ENCODE measurements around the gene MBLAC1. TPM values are rescaled to one million over a fixed set of nuclear protein-coding genes. Genes with fewer than 3 reads are reported as not detected.

The MBLAC1 gene
- total RNA-seq, 1 experiment from 2014 or later: 5.2 TPM

DNA sequence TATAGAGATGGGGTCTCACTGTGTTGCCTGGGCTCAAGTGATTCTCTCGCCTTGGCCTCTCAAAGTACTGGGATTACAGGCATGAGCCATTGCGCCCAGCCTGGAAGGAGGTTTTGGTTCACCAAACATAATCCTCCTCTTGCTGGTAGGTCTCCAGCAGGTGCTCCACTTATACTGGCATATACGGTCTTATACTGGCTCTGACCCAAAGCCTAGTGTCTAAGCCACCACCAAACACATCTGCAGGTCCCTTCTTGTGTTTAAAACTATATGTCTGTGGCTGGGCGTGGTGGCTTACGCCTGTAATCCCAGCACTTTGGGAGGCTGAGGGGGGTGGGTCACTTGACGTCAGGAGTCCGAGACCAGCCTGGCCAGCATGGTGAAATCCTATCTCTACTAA, 5.4 kb downstream of the MBLAC1 start (continued):
- no peak for TF ChIP-seq SIN3A (IDR thresholded peaks at IDR 0.05; ENCODE audit: borderline replicate concordance, insufficient read depth, low read depth, low read length)

DNA sequence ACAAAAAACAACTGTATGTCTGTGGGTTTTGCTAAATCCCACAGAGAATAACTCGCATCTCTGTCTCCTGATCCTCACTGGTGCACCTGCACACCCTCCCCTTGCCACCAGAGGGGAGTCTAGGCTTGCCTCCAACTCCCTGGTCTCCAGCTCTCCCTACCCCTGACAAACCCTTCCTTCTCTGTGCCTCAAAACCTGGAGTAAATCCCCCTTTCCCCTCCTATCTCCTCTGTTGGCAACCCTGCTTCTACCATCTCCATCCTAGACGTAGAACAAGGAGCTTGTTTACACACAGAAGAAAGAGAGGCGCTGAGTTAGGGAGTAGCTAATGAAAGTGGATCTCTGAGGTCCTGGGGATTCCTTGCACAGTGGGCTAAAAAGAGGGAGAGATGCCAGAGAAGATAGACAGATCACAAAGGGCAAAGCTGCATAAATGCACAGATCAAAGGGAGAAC, 6.0 kb downstream of the MBLAC1 start:
- intact Hi-C loops (cut with micrococcal nuclease; ENCODE audit: unreplicated experiment): loop anchor here (5.0 kb wide), 1 partner anchor 85 kb away; the partner anchor contains the start of gene PVRIG
- H3K9me3 ChIP-seq (ENCODE audit: control insufficient read depth, insufficient read depth, low read depth, low read length): no peaks in the 10 kb centered on the region
- in situ Hi-C loops (cut with HindIII; ENCODE audit: low pct_unique_long_range_greater_than_20kb, low sequenced_read_pairs): no loop called here
- ATAC-seq (peak; percentile 88), DNase-seq (ENCODE audit: low read depth, low spot score) (peak; percentile 74)
- H3K27me3 ChIP-seq (ENCODE audit: control insufficient read depth, insufficient read depth, low read length): no peaks in the 10 kb centered on the region
- H3K4me3 ChIP-seq (ENCODE audit: low read depth in 2 of 2, low read length in 2 of 2): no peak overlapping the region
- 0 out of 2 replicates have a peak, but pooled peaks cover 7% of the 10 kb centered on the region for H3K4me1 ChIP-seq (ENCODE audit: control insufficient read depth, insufficient read depth, low read length)
- TF ChIP-seq TCF7L2 (IDR thresholded peaks at IDR 0.05; ENCODE audit: low read depth, low read length) (no peak), SIN3A (IDR thresholded peaks at IDR 0.05; ENCODE audit: borderline replicate concordance, insufficient read depth, low read depth, low read length) (no peak), POLR2AphosphoS5 (IDR thresholded peaks at IDR 0.05; ENCODE audit: low read depth, low read length) (no peak)
- TF ChIP-seq, protein P1, sequence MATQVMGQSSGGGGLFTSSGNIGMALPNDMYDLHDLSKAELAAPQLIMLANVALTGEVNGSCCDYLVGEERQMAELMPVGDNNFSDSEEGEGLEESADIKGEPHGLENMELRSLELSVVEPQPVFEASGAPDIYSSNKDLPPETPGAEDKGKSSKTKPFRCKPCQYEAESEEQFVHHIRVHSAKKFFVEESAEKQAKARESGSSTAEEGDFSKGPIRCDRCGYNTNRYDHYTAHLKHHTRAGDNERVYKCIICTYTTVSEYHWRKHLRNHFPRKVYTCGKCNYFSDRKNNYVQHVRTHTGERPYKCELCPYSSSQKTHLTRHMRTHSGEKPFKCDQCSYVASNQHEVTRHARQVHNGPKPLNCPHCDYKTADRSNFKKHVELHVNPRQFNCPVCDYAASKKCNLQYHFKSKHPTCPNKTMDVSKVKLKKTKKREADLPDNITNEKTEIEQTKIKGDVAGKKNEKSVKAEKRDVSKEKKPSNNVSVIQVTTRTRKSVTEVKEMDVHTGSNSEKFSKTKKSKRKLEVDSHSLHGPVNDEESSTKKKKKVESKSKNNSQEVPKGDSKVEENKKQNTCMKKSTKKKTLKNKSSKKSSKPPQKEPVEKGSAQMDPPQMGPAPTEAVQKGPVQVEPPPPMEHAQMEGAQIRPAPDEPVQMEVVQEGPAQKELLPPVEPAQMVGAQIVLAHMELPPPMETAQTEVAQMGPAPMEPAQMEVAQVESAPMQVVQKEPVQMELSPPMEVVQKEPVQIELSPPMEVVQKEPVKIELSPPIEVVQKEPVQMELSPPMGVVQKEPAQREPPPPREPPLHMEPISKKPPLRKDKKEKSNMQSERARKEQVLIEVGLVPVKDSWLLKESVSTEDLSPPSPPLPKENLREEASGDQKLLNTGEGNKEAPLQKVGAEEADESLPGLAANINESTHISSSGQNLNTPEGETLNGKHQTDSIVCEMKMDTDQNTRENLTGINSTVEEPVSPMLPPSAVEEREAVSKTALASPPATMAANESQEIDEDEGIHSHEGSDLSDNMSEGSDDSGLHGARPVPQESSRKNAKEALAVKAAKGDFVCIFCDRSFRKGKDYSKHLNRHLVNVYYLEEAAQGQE (IDR thresholded peaks at IDR 0.05; ENCODE audit: insufficient read depth in 1 of 2, low read depth in 2 of 2, low read length in 1 of 2): no peak
- TF ChIP-seq, protein P2, sequence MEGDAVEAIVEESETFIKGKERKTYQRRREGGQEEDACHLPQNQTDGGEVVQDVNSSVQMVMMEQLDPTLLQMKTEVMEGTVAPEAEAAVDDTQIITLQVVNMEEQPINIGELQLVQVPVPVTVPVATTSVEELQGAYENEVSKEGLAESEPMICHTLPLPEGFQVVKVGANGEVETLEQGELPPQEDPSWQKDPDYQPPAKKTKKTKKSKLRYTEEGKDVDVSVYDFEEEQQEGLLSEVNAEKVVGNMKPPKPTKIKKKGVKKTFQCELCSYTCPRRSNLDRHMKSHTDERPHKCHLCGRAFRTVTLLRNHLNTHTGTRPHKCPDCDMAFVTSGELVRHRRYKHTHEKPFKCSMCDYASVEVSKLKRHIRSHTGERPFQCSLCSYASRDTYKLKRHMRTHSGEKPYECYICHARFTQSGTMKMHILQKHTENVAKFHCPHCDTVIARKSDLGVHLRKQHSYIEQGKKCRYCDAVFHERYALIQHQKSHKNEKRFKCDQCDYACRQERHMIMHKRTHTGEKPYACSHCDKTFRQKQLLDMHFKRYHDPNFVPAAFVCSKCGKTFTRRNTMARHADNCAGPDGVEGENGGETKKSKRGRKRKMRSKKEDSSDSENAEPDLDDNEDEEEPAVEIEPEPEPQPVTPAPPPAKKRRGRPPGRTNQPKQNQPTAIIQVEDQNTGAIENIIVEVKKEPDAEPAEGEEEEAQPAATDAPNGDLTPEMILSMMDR (IDR thresholded peaks at IDR 0.05): peak; percentile 96
- H3K36me3 ChIP-seq (ENCODE audit: control insufficient read depth, insufficient read depth, low read length): no peaks in the 10 kb centered on the region
- ChIA-PET POLR2A (no interaction called here), CTCF (interaction anchor here (0.5 to 1.2 kb wide), 8 partner anchors 12 to 213 kb away, joined by 3 to 16 read pairs (median 4); no protein-coding TSS in a partner anchor)
- BruUV-seq (replicated peaks): no TSS peak
- H3K27ac ChIP-seq (ENCODE audit: low read length): no peak overlapping the region

DNA sequence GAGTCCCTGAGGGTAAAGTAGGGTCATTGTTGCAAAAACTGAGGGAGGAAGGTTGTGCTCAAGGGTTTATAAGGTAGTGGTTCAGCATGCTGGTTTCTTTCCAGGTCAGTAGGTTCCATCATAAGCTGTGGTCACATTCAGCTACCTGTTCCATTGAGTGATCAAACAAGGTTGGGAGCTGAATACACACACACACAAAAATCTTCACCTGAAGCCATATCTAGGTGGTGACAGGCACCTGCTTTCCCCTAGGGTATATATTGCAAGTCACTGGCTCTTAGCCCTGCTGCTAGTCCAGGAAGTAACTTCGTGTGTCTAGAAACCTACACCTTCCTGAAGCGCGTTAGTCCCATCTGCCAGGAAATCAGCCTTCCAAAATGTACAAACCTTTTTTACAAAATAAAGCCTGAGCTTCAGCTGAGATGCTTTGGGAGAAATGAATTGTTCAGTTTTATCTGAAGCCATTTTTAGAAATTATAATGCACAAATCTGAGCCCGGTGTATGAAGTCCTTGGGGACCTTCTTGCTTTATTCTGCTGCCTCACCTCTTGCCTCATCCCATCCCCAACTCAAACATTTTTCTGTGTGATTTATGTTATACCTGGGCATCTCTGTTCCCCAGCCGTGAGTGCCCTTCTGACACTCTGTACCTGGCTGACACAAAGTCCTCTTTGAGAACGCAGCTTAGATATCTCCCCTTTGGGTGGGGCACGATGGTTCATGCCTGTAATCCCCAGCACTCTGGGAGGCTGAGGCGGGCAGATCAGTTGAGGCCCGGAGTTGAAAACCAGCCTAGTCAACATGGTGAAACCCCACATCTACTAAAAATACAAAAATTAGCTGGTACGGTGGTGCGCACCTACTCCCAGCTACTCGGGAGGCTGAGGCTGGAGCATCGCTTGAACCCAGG, 11.3 kb downstream of the MBLAC1 start:
- in situ Hi-C loops (cut with HindIII; ENCODE audit: low pct_unique_long_range_greater_than_20kb, low sequenced_read_pairs) (no loop called here), intact Hi-C loops (cut with micrococcal nuclease; ENCODE audit: unreplicated experiment) (no loop called here)
- ATAC-seq (no peak), DNase-seq (ENCODE audit: low read depth, low spot score) (no peak)
- no peaks in the 10 kb centered on the region for H3K4me1 ChIP-seq (ENCODE audit: control insufficient read depth, insufficient read depth, low read length)
- ChIA-PET CTCF (interaction anchor here (0.8 kb wide), 1 partner anchor 10 kb away, joined by 4 read pairs; no protein-coding TSS in a partner anchor), POLR2A (no interaction called here)
- H3K36me3 ChIP-seq (ENCODE audit: control insufficient read depth, insufficient read depth, low read length): no peaks in the 10 kb centered on the region
- TF ChIP-seq POLR2AphosphoS5 (IDR thresholded peaks at IDR 0.05; ENCODE audit: low read depth, low read length) (no peak), SIN3A (IDR thresholded peaks at IDR 0.05; ENCODE audit: borderline replicate concordance, insufficient read depth, low read depth, low read length) (no peak), TCF7L2 (IDR thresholded peaks at IDR 0.05; ENCODE audit: low read depth, low read length) (no peak)
- TF ChIP-seq, protein P1 (IDR thresholded peaks at IDR 0.05; ENCODE audit: insufficient read depth in 1 of 2, low read depth in 2 of 2, low read length in 1 of 2): no peak
- TF ChIP-seq, protein P2 (IDR thresholded peaks at IDR 0.05): no peak
- H3K27ac ChIP-seq (ENCODE audit: low read length): no peak overlapping the region
- H3K4me3 ChIP-seq (ENCODE audit: low read depth in 2 of 2, low read length in 2 of 2): no peak overlapping the region
- H3K27me3 ChIP-seq (ENCODE audit: control insufficient read depth, insufficient read depth, low read length): no peaks in the 10 kb centered on the region
- H3K9me3 ChIP-seq (ENCODE audit: control insufficient read depth, insufficient read depth, low read depth, low read length): no peaks in the 10 kb centered on the region
- BruUV-seq (replicated peaks): no TSS peak

Data from Panc1 (cell line).